HG02588 (cell line): ENCODE data around the gene PXN.

Source experiments
- ATAC-seq: cut with Tn5 transposase; IDR thresholded peaks from one replicate; pipeline ENCODE4 v1.9.1; 2021; ENCODE audit warnings: mild to moderate bottlenecking, moderate library complexity; ENCODE audit not compliant: unreplicated experiment

PXN gene

GRCh38 chr12:120181991-120182631 lies 83.4 kb downstream of the PXN start:
- no peak for ATAC-seq

GRCh38 chr12:120180975-120181374 lies 84.6 kb downstream of the PXN start:
- ATAC-seq = no peak

- ATAC-seq = no peak
Measured at GRCh38 chr12:120175537-120175936, 90.0 kb downstream of the PXN start.

- ATAC-seq = no peak
Measured at GRCh38 chr12:120175062-120175461, 90.5 kb downstream of the PXN start.

GRCh38 chr12:120172053-120172452 lies 93.5 kb downstream of the PXN start:
- no peak for ATAC-seq

GRCh38 chr12:120170631-120171030 lies 94.9 kb downstream of the PXN start:
- no peak for ATAC-seq

GRCh38 chr12:120169946-120170345 lies 95.6 kb downstream of the PXN start:
- no peak for ATAC-seq

DNA sequence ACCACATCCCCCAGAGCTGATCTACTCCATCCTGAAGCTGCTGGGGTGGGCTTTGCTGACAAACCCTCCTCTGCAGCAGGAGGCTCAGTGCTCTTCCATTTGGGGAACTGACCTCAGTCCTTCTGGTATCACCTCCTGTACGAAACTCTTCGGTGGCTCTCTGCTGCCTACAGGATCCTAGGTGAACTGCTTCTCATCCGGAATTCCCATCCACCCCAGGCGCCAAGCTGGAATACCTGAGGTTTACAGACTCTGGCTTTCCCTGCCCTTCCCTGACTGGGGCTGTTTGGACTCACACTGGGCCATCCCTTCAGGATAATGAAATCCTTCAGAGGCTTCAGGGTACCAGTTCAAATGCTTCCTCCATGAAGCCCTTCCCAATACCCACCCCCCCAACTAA lies 97.2 kb downstream of the PXN start:
- no peak for ATAC-seq

DNA sequence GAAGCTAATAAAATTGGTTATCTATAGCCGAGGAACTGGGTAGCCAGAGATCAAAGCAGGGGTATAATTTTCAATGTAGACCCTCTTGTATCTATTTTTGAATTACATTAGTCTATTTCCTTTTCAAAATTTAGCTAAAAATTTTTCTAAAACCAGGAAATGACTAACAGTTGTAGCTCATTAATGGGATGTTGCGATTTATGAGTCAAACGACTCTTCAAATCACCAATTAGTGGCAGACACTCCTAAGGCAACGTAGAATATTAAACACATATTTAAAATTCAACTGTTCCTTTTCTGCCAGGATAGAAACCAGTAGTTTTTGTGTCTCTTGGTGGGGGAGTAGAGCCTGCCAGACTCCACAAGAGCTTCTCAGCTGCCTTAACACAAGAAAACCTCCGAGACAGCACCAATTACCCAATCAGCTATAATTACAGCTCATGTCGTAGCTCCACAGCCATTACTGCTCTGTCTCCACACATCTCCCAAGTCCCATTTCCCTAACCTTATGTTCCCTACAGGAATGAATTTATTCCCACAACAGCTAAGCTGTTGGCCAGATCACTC lies 97.9 kb downstream of the PXN start:
- no peak for ATAC-seq

- no peak for ATAC-seq
Measured at GRCh38 chr12:120164293-120164692, 101.2 kb downstream of the PXN start.

GRCh38 chr12:120162763-120163162 lies 102.8 kb downstream of the PXN start:
- ATAC-seq = no peak

GRCh38 chr12:120161852-120162251 lies 103.7 kb downstream of the PXN start:
- no peak for ATAC-seq
